Measurements from ENCODE around the gene RBM24.
"Not testable (repeated sequence)": the region's sequence is repeated elsewhere in the genome, so short reads cannot be mapped to it uniquely, and the experiment has no call there.

Gene RBM24

GRCh38 chr6:17289630-17290061 lies 8.5 kb downstream of the RBM24 start:
- DNase-seq (ENCODE audit: extremely low read depth in 1 of 2, low read depth in 1 of 2), result no peak

DNA sequence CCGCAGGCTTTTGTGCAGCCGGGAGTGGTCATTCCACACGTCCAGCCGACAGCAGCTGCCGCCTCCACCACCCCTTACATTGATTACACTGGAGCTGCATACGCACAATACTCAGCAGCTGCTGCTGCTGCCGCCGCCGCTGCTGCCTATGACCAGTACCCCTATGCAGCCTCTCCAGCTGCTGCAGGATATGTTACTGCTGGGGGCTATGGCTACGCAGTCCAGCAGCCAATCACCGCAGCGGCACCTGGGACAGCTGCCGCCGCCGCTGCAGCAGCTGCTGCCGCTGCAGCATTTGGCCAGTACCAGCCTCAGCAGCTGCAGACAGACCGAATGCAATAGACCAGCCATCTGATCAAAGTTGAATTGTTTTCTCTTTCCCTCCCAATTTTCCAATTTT lies 10.6 kb downstream of the RBM24 start:
- no peak for DNase-seq (ENCODE audit: extremely low read depth in 1 of 2, low read depth in 1 of 2)

DNA sequence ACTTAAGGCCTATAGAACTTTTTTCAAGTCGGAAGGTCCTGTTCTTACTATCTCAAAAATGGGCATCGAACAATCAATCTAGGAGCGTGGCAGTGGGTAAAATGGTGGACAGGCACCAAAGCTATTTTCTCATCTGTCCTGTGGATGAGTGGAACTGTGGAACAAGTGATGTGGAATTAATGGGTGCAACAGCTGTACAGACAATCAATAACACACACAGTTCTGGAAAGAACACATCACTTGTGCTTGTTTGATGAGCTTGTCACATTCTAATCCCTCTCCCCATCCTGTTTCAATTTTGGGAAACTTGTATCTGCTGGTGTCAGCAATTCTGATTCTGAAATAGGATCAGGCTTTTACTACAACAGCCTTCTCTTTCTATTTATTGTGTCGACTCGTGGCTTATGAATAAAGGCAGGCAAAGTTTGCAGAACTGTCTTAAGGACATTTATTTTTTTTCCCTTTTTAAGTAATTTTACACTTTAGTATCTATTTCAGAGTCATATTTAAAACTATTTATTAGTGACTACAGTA lies 11.5 kb downstream of the RBM24 start:
- no peak for DNase-seq (ENCODE audit: extremely low read depth in 1 of 2, low read depth in 1 of 2)

- DNase-seq (ENCODE audit: extremely low read depth in 1 of 2, low read depth in 1 of 2), result no peak
Observed at GRCh38 chr6:17293395-17293794, 12.2 kb downstream of the RBM24 start.

- no peak for DNase-seq (ENCODE audit: extremely low read depth in 1 of 2, low read depth in 1 of 2)
Observed at GRCh38 chr6:17297271-17298080, 16.3 kb downstream of the RBM24 start.

- no peak for DNase-seq (ENCODE audit: extremely low read depth in 1 of 2, low read depth in 1 of 2)
Observed at GRCh38 chr6:17298257-17298656, 17.1 kb downstream of the RBM24 start.

DNA sequence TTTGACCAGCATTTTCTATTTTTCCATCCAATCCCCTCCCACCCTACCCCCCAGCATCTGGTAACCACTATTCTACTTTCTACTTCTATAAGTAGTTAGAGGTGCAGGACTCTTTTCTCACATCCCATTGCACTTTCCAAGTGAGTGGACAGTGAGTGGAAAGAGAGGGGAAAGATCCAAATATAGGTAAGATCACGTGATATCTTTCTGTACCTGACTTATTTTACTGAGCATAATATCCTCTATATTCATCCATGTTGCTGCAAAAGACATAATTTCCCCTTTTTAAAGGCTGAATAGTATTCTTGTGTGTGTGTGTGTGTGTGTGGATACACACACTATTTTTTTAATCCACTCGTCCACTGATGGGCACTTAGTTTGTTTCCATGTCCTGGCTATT lies 18.1 kb downstream of the RBM24 start:
- no peak for DNase-seq (ENCODE audit: extremely low read depth in 1 of 2, low read depth in 1 of 2)

- DNase-seq (ENCODE audit: extremely low read depth in 1 of 2, low read depth in 1 of 2), result no peak
Observed at GRCh38 chr6:17299750-17300149, 18.6 kb downstream of the RBM24 start.

DNA sequence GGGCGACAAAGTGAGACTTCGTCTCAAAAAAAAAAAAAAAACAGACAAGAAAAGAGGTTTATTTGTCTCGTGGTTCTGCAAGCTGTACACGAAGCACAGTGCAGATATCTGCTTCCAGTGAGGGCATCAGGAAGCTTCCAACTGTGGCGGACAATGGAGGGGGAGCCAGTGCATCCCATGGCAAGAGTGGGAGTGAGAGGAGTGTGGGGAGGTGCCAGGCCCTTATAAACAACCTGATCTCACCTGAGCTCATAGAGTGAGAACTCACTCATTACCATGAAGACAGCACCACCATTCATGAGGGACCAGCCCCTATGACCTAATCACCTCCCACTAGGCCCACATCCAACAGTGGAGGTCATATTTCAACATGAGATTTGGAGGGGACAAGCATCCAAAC lies 19.5 kb downstream of the RBM24 start:
- DNase-seq (ENCODE audit: extremely low read depth in 1 of 2, low read depth in 1 of 2), result no peak

- DNase-seq (ENCODE audit: extremely low read depth in 1 of 2, low read depth in 1 of 2), result no peak
Observed at GRCh38 chr6:17303444-17303843, 22.3 kb downstream of the RBM24 start.

DNA sequence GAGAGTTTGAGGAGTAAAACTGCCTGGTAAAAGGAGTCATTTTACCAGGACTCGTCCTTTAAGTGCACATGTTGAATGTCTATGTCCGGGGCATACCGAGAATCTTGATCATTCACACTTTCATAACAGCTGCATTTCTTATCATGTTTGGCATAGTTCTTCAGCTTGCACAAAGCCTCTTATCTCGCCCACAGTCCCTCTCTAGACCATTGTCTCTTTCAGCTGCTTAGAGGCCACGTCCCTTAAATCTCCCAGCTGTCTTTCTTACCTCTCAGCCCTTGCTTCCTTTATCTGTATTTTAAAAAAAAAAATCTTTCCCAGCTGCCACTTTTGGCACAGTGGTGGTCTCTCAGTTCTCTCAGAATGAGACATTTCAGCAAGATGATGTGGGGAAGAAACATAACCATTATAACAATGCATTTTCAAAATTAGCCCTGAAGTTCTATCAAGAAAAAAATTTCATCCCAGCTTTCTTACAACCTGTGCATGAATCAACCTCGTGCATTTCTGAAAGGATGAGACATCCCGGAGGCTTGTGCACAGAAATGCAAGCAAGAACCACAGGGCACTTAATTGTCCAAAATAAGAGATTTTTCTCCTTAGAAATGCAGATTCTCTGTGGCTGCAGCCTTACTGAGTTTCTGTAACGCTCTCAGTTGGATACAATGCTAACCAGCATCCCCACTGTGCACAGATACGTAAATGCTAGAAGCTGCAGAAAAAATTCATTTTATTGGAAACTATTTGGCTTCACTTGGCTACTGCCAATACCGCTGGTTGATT lies 24.2 kb downstream of the RBM24 start:
- no peak for DNase-seq (ENCODE audit: extremely low read depth in 1 of 2, low read depth in 1 of 2)

DNA sequence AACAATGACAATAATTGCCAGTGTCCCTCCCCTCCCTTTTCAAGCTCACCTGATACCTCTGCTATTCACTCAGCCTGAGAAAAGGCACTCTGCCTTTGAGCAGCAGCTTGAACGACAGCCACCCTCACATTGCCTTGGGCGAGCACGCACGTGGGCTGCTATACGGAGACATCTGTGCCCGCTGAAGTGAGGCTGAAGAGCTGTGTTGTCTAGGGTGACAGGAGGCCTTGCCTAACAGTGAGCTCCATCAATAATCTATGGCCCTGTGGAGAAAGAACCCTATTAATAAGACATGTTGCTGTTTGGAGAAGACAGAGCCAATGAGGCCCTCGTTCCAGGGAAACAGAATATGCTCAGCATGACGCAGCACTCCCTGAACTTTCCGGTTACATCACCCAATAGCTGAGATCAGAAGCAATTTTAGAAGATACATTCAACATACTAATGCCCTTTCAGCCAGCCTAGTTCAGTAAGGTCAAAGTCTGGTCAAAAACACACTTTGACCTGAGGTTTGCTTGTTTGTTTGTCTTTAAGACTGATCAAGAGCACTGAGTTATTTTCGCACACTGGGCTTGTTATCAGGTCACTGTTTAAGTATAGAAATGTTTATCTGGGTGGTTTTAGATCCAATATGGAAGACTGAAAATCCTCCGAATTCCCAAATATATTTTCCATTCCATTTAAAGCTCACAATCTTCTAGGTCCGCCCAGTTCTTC lies 30.6 kb downstream of the RBM24 start:
- no peak for DNase-seq (ENCODE audit: extremely low read depth in 1 of 2, low read depth in 1 of 2)

- not testable (repeated sequence) for DNase-seq (ENCODE audit: extremely low read depth in 1 of 2, low read depth in 1 of 2)
Observed at GRCh38 chr6:17313238-17313637, 32.1 kb downstream of the RBM24 start.

GRCh38 chr6:17313971-17314370 lies 32.8 kb downstream of the RBM24 start:
- no peak for DNase-seq (ENCODE audit: extremely low read depth in 1 of 2, low read depth in 1 of 2)

GRCh38 chr6:17315262-17315661 lies 34.1 kb downstream of the RBM24 start:
- no peak for DNase-seq (ENCODE audit: extremely low read depth in 1 of 2, low read depth in 1 of 2)

DNA sequence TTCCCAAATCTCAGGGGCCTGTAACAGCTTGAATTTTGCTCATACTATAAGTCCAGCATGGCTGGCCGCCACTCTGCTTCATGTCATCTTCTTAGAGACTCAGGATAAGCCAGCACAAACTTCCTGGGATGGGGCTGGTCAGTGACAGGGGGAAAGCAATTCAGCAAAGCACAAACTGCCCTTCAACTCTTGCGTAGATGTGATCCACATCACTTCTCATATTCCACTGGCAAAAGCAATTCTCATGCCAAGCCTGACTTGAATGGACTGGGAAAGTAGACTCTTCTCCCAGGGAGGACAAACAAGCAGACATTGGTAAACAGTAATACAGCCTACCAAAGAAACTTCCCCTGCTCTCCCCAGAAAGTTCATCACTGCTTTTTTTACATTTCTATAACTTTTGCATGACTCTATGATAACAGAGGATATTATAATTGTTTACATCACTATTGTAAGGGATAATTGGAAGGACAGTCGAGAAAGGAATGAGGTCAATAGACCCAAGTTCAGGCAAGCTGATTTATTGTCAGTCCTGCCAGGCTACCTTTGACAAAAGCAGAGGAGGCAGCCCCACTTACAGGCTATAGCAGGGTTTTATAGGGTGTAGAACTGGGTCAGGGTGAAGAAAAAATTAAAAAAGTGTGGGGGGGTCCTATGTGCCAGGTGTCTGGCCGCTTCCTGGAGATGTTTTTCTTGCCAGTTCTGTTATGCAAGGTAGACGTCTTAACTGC lies 37.4 kb downstream of the RBM24 start:
- DNase-seq (ENCODE audit: extremely low read depth in 1 of 2, low read depth in 1 of 2), result no peak

DNA sequence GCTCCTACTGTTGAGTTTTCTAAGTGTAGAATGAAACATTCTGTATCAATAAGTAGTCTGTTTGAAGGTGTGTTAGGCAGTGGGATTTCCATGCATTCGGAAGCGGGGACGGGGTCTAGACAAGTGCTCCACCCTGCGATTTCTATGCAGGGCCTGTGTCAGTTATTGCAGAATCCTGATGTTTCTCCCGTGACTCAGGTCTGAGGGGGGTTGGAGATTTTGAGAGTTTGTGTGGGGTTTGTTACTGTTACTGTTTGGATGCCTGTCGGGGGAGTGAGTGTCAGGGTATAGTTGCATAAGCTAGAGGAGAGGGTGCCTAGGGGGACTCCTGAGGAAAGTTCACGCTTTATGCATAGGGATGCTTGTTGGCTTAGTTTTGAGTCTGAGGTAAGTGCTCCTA lies 39.1 kb downstream of the RBM24 start:
- DNase-seq (ENCODE audit: extremely low read depth in 1 of 2, low read depth in 1 of 2), result not testable (repeated sequence)

- no peak for DNase-seq (ENCODE audit: extremely low read depth in 1 of 2, low read depth in 1 of 2)
Observed at GRCh38 chr6:17331238-17331637, 50.1 kb downstream of the RBM24 start.

- DNase-seq (ENCODE audit: extremely low read depth in 1 of 2, low read depth in 1 of 2), result no peak
Observed at GRCh38 chr6:17334265-17334664, 53.1 kb downstream of the RBM24 start.

DNA sequence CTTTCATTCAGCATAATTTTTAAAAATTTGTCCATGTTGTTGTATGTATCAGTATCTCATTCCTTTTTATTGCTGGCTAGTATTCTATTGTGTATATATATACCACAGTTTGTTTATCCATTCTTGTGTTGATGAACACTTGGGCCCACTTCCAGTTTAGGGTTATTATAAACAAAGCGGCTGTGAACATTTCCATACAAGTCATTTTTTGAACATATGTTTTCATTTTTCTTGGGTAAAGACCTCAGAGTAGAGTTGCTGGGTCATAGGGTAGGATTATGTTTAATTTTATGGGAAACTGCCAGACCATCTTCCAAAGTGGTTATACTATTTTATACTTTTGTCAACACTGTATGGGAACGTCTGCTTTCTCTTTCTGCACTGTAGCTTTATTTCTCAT lies 55.3 kb downstream of the RBM24 start:
- no peak for DNase-seq (ENCODE audit: extremely low read depth in 1 of 2, low read depth in 1 of 2)

DNA sequence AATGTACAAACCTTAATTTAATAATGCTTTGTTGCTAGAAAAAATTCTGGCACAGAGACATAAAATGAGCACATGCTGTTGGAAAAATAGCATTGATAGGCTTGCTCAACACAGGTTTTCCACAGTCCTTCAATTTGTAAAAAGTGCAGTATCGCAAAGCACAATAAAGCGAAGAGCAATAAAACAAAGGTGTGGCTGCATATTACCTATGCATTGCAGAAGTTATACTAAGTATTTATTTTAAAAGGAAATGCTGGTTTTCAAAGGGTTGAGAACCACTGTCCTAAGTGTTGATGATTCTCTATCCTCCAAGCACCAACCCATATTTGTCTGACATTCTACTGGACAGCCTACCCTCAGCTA lies 58.1 kb downstream of the RBM24 start:
- DNase-seq (ENCODE audit: extremely low read depth in 1 of 2, low read depth in 1 of 2), result no peak

All from activated CD8-positive, alpha-beta memory T cell treated with anti-CD3 and anti-CD28 coated beads for 1 hour (primary cell).